ENCODE results near the gene SPACDR. TPM values are rescaled to one million over a fixed set of nuclear protein-coding genes. Genes with fewer than 3 reads are reported as not detected.
A peak's percentile ranks its signal among the peaks of the same experiment; 100 is the strongest.

Gene SPACDR
- total RNA-seq, 1 donor from 2014 or later: not detected

DNA sequence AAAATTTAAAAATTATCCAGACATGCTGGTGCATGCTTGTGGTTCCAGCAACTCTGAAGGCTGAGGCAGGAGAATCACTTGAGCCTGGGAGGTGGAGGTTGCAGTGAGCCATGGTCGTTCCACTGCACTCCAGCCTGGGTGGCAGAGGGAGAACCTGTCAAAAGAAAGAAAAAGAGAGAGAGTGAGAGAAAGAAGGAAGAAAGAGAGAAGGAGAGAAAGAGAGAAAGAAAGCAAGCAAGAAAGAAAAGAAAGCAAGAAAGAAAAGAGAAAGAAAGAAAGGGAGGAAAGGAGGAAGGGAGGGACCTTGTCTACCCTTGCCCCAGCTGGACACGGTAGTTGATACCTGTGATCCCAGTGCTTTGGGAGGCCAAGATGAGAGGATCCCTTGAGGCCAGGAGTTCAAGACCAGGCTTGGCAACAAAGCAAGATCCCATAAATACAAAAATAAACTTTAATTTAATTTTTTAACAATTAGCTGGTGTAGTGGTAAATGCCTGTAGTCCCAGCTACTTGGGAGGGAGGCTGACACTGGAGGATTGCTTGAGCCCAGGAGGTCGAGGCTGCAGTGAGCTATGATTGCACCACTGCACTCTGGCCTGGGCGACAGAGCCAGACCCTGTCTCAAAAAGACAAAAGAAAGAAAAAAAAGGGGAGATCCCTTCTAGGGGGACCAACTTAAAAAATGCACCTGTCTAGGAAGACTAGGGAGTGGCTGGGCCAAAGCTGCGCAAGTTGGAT, 28.8 kb upstream of the SPACDR start:
- H3K4me1 ChIP-seq: peaks cover 20% of the 10 kb centered on the region
- H3K9me3 ChIP-seq: no peaks in the 10 kb centered on the region
- intact Hi-C loops (cut with DNase I): no loop called here
- H3K4me3 ChIP-seq: peak overlapping the region; percentile 43 to 61
- DNase-seq (ENCODE audit: extremely low spot score in 2 of 2): no peak
- H3K27me3 ChIP-seq: no peaks in the 10 kb centered on the region
- H3K27ac ChIP-seq: peak overlapping the region; percentile 66
- TF ChIP-seq, protein P1, sequence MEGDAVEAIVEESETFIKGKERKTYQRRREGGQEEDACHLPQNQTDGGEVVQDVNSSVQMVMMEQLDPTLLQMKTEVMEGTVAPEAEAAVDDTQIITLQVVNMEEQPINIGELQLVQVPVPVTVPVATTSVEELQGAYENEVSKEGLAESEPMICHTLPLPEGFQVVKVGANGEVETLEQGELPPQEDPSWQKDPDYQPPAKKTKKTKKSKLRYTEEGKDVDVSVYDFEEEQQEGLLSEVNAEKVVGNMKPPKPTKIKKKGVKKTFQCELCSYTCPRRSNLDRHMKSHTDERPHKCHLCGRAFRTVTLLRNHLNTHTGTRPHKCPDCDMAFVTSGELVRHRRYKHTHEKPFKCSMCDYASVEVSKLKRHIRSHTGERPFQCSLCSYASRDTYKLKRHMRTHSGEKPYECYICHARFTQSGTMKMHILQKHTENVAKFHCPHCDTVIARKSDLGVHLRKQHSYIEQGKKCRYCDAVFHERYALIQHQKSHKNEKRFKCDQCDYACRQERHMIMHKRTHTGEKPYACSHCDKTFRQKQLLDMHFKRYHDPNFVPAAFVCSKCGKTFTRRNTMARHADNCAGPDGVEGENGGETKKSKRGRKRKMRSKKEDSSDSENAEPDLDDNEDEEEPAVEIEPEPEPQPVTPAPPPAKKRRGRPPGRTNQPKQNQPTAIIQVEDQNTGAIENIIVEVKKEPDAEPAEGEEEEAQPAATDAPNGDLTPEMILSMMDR (IDR thresholded peaks at IDR 0.05): no peak
- no peak for TF ChIP-seq POLR2AphosphoS5 (IDR thresholded peaks at IDR 0.05; ENCODE audit: insufficient read depth in 1 of 2, low read depth in 1 of 2)
- no peak for TF ChIP-seq POLR2A (IDR thresholded peaks at IDR 0.05)
- no peaks in the 10 kb centered on the region for H3K36me3 ChIP-seq

DNA sequence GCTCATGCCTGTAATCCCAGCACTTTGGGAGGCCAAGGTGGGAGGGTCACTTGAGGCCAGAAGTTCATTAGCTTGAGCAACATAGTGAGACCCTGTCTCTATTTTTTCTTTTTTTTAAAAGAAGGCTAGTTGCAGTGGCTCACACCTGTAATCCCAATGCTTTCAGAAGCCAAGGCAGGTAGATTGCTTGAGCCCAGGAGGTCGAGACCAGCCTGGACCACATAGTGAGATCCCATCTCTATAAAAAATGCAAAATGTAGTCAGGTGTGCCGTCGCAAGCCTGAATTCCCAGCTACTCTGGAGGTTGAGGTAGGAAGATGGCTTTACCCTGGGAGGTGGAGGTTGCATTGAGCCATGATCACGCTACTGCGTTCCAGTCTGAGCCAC, 27.1 kb upstream of the SPACDR start:
- Histone ChIP-seq H3K4me3 (no peak overlapping the region), H3K27me3 (no peaks in the 10 kb centered on the region), H3K4me1 (peaks cover 20% of the 10 kb centered on the region), H3K9me3 (no peaks in the 10 kb centered on the region), H3K27ac (no peak overlapping the region), H3K36me3 (no peaks in the 10 kb centered on the region)
- DNase-seq (ENCODE audit: extremely low spot score in 2 of 2): no peak
- TF ChIP-seq, protein P1 (IDR thresholded peaks at IDR 0.05): no peak
- TF ChIP-seq POLR2A (IDR thresholded peaks at IDR 0.05) (no peak), POLR2AphosphoS5 (IDR thresholded peaks at IDR 0.05; ENCODE audit: insufficient read depth in 1 of 2, low read depth in 1 of 2) (no peak)
- intact Hi-C loops (cut with DNase I): no loop called here

DNA sequence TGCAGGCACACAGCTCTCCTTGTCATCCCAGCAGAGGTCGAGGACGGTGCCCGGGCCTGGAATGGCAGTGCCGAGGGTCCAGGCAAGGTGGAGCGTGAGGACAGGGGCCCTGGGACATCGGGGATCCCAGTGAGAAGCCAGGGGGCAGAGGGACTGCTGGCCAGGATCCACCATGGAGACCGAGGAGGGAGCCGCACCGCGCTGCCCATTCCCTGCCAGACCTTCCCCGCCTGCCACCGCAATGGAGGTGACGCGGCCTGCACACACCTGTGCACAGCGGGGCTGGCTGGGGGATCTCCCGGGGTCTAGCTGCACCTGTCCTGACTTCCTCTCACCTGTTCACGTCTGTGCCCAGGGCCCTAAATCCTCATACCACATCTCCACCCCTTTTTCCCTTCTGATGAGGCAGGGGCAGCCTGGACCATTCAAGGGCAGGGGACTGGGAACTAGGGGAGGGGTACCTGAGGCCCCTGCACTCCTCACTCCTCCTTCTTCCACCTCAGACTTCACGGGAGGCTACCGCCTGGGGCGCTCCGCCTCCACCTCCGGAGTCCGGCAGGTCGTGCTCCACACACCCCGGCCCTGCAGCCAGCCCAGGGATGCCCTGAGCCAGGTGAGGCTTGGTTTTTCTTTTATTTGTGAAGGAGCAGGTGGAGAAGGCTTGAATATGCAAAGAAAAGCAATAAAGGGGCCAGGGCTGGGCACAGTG, 26.6 kb upstream of the SPACDR start:
- no peak overlapping the region for H3K27ac ChIP-seq
- H3K27me3 ChIP-seq: no peaks in the 10 kb centered on the region
- intact Hi-C loops (cut with DNase I): no loop called here
- no peaks in the 10 kb centered on the region for H3K9me3 ChIP-seq
- H3K36me3 ChIP-seq: no peaks in the 10 kb centered on the region
- DNase-seq (ENCODE audit: extremely low spot score in 2 of 2): no peak
- peaks cover 20% of the 10 kb centered on the region for H3K4me1 ChIP-seq
- TF ChIP-seq POLR2A (IDR thresholded peaks at IDR 0.05) (no peak), POLR2AphosphoS5 (IDR thresholded peaks at IDR 0.05; ENCODE audit: insufficient read depth in 1 of 2, low read depth in 1 of 2) (no peak)
- TF ChIP-seq, protein P1 (IDR thresholded peaks at IDR 0.05): no peak
- no peak overlapping the region for H3K4me3 ChIP-seq

DNA sequence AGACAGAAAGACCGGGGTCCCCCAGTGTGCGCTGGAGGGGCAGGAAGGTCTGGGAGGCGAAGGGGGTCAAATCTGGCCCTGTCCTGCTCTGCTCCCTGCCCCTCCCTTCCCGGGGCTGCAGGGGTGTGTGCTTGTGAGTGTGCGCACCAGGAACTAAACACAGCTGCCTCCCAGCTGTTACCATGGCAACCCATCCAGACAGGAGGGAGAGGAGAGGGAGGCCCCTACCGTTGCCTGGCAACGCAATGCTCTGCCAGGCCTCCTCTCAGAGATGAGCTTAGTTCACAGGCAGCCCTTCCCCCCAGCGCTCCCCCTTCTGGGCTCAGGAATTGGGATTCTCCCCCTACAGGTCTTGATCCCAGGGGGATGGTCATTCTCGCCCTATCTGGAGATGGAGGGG, 25.8 kb upstream of the SPACDR start:
- Histone ChIP-seq H3K9me3 (no peaks in the 10 kb centered on the region), H3K36me3 (no peaks in the 10 kb centered on the region), H3K27ac (no peak overlapping the region), H3K4me3 (no peak overlapping the region), H3K27me3 (no peaks in the 10 kb centered on the region), H3K4me1 (peaks cover 27% of the 10 kb centered on the region)
- intact Hi-C loops (cut with DNase I): no loop called here
- DNase-seq (ENCODE audit: extremely low spot score in 2 of 2): no peak
- no peak for TF ChIP-seq POLR2AphosphoS5 (IDR thresholded peaks at IDR 0.05; ENCODE audit: insufficient read depth in 1 of 2, low read depth in 1 of 2)
- TF ChIP-seq, protein P1 (IDR thresholded peaks at IDR 0.05): no peak
- TF ChIP-seq POLR2A (IDR thresholded peaks at IDR 0.05): no peak

DNA sequence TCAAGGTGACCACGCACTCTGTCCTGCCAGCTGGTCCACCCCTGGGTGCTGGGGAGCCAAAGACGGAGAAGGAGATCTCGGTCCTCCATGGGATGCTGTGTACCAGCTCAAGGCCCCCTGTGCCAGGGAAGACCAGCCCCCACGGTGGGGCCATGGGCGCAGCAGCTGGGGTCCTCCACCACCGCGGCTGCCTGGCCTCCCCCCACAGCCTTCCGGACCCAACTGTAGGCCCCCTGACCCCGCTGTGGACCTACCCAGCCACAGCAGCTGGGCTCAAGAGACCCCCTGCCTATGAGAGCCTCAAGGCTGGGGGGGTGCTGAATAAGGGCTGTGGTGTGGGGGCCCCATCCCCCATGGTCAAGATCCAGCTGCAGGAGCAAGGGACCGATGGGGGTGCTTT, 25.1 kb upstream of the SPACDR start:
- H3K36me3 ChIP-seq: no peaks in the 10 kb centered on the region
- no peak overlapping the region for H3K27ac ChIP-seq
- no peaks in the 10 kb centered on the region for H3K9me3 ChIP-seq
- H3K4me1 ChIP-seq: peaks cover 26% of the 10 kb centered on the region
- no peaks in the 10 kb centered on the region for H3K27me3 ChIP-seq
- TF ChIP-seq, protein P1 (IDR thresholded peaks at IDR 0.05): no peak
- TF ChIP-seq POLR2A (IDR thresholded peaks at IDR 0.05) (no peak), POLR2AphosphoS5 (IDR thresholded peaks at IDR 0.05; ENCODE audit: insufficient read depth in 1 of 2, low read depth in 1 of 2) (no peak)
- intact Hi-C loops (cut with DNase I): no loop called here
- DNase-seq (ENCODE audit: extremely low spot score in 2 of 2): no peak
- no peak overlapping the region for H3K4me3 ChIP-seq

Measured in vagina (tissue), 2 donors.